ENCODE results near the gene MTHFD2. TPM values are rescaled to one million over a fixed set of nuclear protein-coding genes. Genes with fewer than 3 reads are reported as not detected.
A peak's percentile ranks its signal among the peaks of the same experiment; 100 is the strongest.
"Not testable (repeated sequence)": the region's sequence is repeated elsewhere in the genome, so short reads cannot be mapped to it uniquely, and the experiment has no call there.

MTHFD2 gene
- 10 to 100 TPM; 23.4 to 53.4 TPM for total RNA-seq
- long read RNA-seq, full-length matches to known transcripts: 85 of 113 reads
- long read RNA-seq, partial matches to known transcripts: 5 of 113 reads
- long read RNA-seq, other reads (novel, unspliced or antisense): 23 of 113 reads

- intact Hi-C loops (cut with DNase I, micrococcal nuclease): no loop called here
- DNase-seq (peak; percentile 94 to 96), ATAC-seq (peak; percentile 96)
Measured at GRCh38 chr2:74198461-74199274, at the start of gene MTHFD2. Gene MTHFD2 (plus strand): TSS chr2:74198615. CDS start chr2:74198642, 27 bp downstream.

GRCh38 chr2:74149247-74149525 is 49.2 kb upstream of the MTHFD2 start:
- DNase-seq: no peak
- no peak for ATAC-seq
- intact Hi-C loops (cut with DNase I, micrococcal nuclease): no loop called here

- intact Hi-C loops (cut with DNase I, micrococcal nuclease): no loop called here
- ATAC-seq: no peak
- no peak for DNase-seq
Measured at GRCh38 chr2:74149570-74150319, 48.7 kb upstream of the MTHFD2 start.

GRCh38 chr2:74152954-74153353 is 45.5 kb upstream of the MTHFD2 start:
- no peak for DNase-seq
- ATAC-seq: no peak
- intact Hi-C loops (cut with DNase I, micrococcal nuclease): no loop called here

- no peak for ATAC-seq
- no peak for DNase-seq
- intact Hi-C loops (cut with DNase I, micrococcal nuclease): no loop called here
Measured at GRCh38 chr2:74155830-74156229, 42.6 kb upstream of the MTHFD2 start.

GRCh38 chr2:74162951-74163350 is 35.5 kb upstream of the MTHFD2 start:
- no peak for DNase-seq
- ATAC-seq: no peak
- intact Hi-C loops (cut with DNase I, micrococcal nuclease): no loop called here

GRCh38 chr2:74164761-74165160 is 33.7 kb upstream of the MTHFD2 start:
- intact Hi-C loops (cut with DNase I, micrococcal nuclease): no loop called here
- no peak for DNase-seq
- ATAC-seq: no peak

GRCh38 chr2:74168739-74169138 is 29.7 kb upstream of the MTHFD2 start:
- no peak for ATAC-seq
- no peak for DNase-seq
- intact Hi-C loops (cut with DNase I, micrococcal nuclease): no loop called here

- DNase-seq: no peak
- intact Hi-C loops (cut with DNase I, micrococcal nuclease): no loop called here
- ATAC-seq: no peak
Measured at GRCh38 chr2:74174909-74175308, 23.5 kb upstream of the MTHFD2 start.

- intact Hi-C loops (cut with DNase I, micrococcal nuclease): no loop called here
Measured at GRCh38 chr2:74177696-74178095, 20.7 kb upstream of the MTHFD2 start.

GRCh38 chr2:74178211-74179062 is 20.0 kb upstream of the MTHFD2 start, which contains the start of gene MOB1A:
Gene MOB1A (minus strand): TSS chr2:74178879. CDS start chr2:74178674, 205 bp downstream.
- intact Hi-C loops (cut with DNase I, micrococcal nuclease): no loop called here
- DNase-seq: peak; percentile 98 to 99
- ATAC-seq: peak; percentile 98

More at GRCh38 chr2:74177696-74178095, 20.7 kb upstream of the MTHFD2 start:
- DNase-seq (no peak), ATAC-seq (no peak)

- DNase-seq (peak in 1 of 2 donors; percentile 34), ATAC-seq (peak; percentile 26)
- intact Hi-C loops (cut with DNase I, micrococcal nuclease): no loop called here
Measured at GRCh38 chr2:74179063-74179865, 19.2 kb upstream of the MTHFD2 start.

- peak; percentile 27 to 55 for DNase-seq
- intact Hi-C loops (cut with DNase I, micrococcal nuclease): no loop called here
- ATAC-seq: no peak
Measured at GRCh38 chr2:74181739-74182138, 16.7 kb upstream of the MTHFD2 start.

- no peak for DNase-seq
- ATAC-seq: no peak
- intact Hi-C loops (cut with DNase I, micrococcal nuclease): no loop called here
Measured at GRCh38 chr2:74183878-74184277, 14.5 kb upstream of the MTHFD2 start.

- intact Hi-C loops (cut with DNase I, micrococcal nuclease): no loop called here
- DNase-seq (no peak), ATAC-seq (no peak)
Measured at GRCh38 chr2:74186038-74186437, 12.4 kb upstream of the MTHFD2 start.

- intact Hi-C loops (cut with DNase I, micrococcal nuclease); ATAC-seq; DNase-seq: not testable (repeated sequence)
Measured at GRCh38 chr2:74186706-74187105, 11.7 kb upstream of the MTHFD2 start.

- no peak for ATAC-seq
- intact Hi-C loops (cut with DNase I, micrococcal nuclease): no loop called here
- no peak for DNase-seq
Measured at GRCh38 chr2:74188018-74188601, 10.3 kb upstream of the MTHFD2 start.

GRCh38 chr2:74188696-74189095 is 9.7 kb upstream of the MTHFD2 start:
- intact Hi-C loops (cut with DNase I, micrococcal nuclease): no loop called here
- DNase-seq (no peak), ATAC-seq (no peak)
